H9 (cell line): ENCODE measurements around the gene BCAR1. TPM values are rescaled to one million over a fixed set of nuclear protein-coding genes. Genes with fewer than 3 reads are reported as not detected.

Experiments
- DNase-seq: peaks from one replicate; pipeline ENCODE4 v3.0.0-alpha.2; 2017
- H2AFZ ChIP-seq: one replicate; pipeline ENCODE4 v1.6.1; 2013; ENCODE audit warnings: mild to moderate bottlenecking, low read length, control low read depth, moderate library complexity
- H2AK5ac ChIP-seq: 2 replicates; pipeline ENCODE4 v1.6.1; 2013; ENCODE audit warnings: low read length, control low read depth, mixed read lengths; ENCODE audit not compliant: insufficient read length
- H2BK120ac ChIP-seq: one replicate; pipeline ENCODE4 v1.6.1; 2013; ENCODE audit warnings: low read depth, mild to moderate bottlenecking, low read length, control low read depth, inconsistent platforms; ENCODE audit not compliant: poor library complexity, severe bottlenecking
- H2BK12ac ChIP-seq: 2 replicates; pipeline ENCODE4 v1.6.1; 2013; ENCODE audit warnings: low read length, control low read depth, mixed read lengths, low read depth; ENCODE audit not compliant: insufficient read length
- H2BK15ac ChIP-seq: 2 replicates; pipeline ENCODE4 v1.6.1; 2013; ENCODE audit warnings: low read depth, low read length, control low read depth
- H2BK20ac ChIP-seq: one replicate; pipeline ENCODE4 v1.6.1; 2013; ENCODE audit warnings: low read depth, mild to moderate bottlenecking, low read length, control low read depth, inconsistent platforms; ENCODE audit not compliant: poor library complexity, severe bottlenecking
- H2BK5ac ChIP-seq: 2 replicates; pipeline ENCODE4 v1.6.1; 2013; ENCODE audit warnings: low read length, control low read depth, mixed read lengths; ENCODE audit not compliant: insufficient read length
- H3K14ac ChIP-seq: 2 replicates; pipeline ENCODE4 v1.6.1; 2013; ENCODE audit warnings: low read length, control low read depth; ENCODE audit not compliant: insufficient read depth
- H3K18ac ChIP-seq: 2 replicates; pipeline ENCODE4 v1.6.1; 2013; ENCODE audit warnings: low read depth, mild to moderate bottlenecking, mixed read lengths, low read length, control low read depth; ENCODE audit not compliant: insufficient read length
- H3K23ac ChIP-seq: 2 replicates; pipeline ENCODE4 v1.6.1; 2013; ENCODE audit warnings: low read length, control low read depth, mixed read lengths, low read depth; ENCODE audit not compliant: insufficient read length
- H3K23me2 ChIP-seq: 2 replicates; pipeline ENCODE4 v1.6.1; 2013; ENCODE audit warnings: low read depth, mild to moderate bottlenecking, mixed read lengths, low read length, control low read depth; ENCODE audit not compliant: insufficient read length, poor library complexity, severe bottlenecking
- H3K27ac ChIP-seq: 2 replicates; pipeline ENCODE4 v1.5.1; 2013; ENCODE audit warnings: low read length, control low read depth, mixed read lengths, low read depth; ENCODE audit not compliant: insufficient read length
- H3K27me3 ChIP-seq: 2 replicates; pipeline ENCODE4 v1.6.1; 2013; ENCODE audit warnings: low read length, control low read depth, inconsistent platforms; ENCODE audit not compliant: insufficient read depth
- H3K4ac ChIP-seq: 2 replicates; pipeline ENCODE4 v1.6.1; 2013; ENCODE audit warnings: low read depth, mild to moderate bottlenecking, control low read depth, inconsistent platforms, low read length, moderate library complexity
- H3K4me1 ChIP-seq: 2 replicates; pipeline ENCODE4 v1.6.1; 2013; ENCODE audit warnings: low read length, control low read depth, inconsistent platforms; ENCODE audit not compliant: insufficient read depth
- H3K4me2 ChIP-seq: 2 replicates; pipeline ENCODE4 v1.6.1; 2013; ENCODE audit warnings: low read length, control low read depth, mixed read lengths; ENCODE audit not compliant: insufficient read length, insufficient read depth
- H3K56ac ChIP-seq: 2 replicates; pipeline ENCODE4 v1.6.1; 2013; ENCODE audit warnings: low read depth, mild to moderate bottlenecking, mixed read lengths, low read length, control low read depth; ENCODE audit not compliant: insufficient read length
- H3K79me1 ChIP-seq: 2 replicates; pipeline ENCODE4 v1.6.1; 2013; ENCODE audit warnings: low read depth, mild to moderate bottlenecking, moderate library complexity, low read length, control low read depth, inconsistent platforms; ENCODE audit not compliant: insufficient read depth, poor library complexity, severe bottlenecking
- H3K79me2 ChIP-seq: 2 replicates; pipeline ENCODE4 v1.6.1; 2013; ENCODE audit warnings: low read length, control low read depth, inconsistent platforms; ENCODE audit not compliant: insufficient read depth
- H3K9ac ChIP-seq: 2 replicates; pipeline ENCODE4 v1.6.1; 2013; ENCODE audit warnings: low read length, control low read depth, mixed read lengths; ENCODE audit not compliant: insufficient read length; ENCODE audit errors: extremely low read depth
- H3K9me3 ChIP-seq: one replicate; pipeline ENCODE4 v1.6.1; 2013; ENCODE audit warnings: low read depth, low read length, inconsistent platforms; ENCODE audit not compliant: control insufficient read depth
- H3T11ph ChIP-seq: one replicate; pipeline ENCODE4 v1.6.1; 2013; ENCODE audit warnings: mild to moderate bottlenecking, low read length, control low read depth, inconsistent platforms
- H4K20me1 ChIP-seq: one replicate; pipeline ENCODE4 v1.6.1; 2013; ENCODE audit not compliant: control insufficient read depth, insufficient read length, insufficient read depth
- H4K5ac ChIP-seq: 2 replicates; pipeline ENCODE4 v1.6.1; 2013; ENCODE audit warnings: low read depth, mild to moderate bottlenecking, mixed read lengths, low read length, control low read depth; ENCODE audit not compliant: insufficient read length
- H4K8ac ChIP-seq: replicated peaks from 2 replicates; pipeline ENCODE4 v1.6.1; 2013; ENCODE audit warnings: low read length, control low read depth, mixed read lengths, low read depth; ENCODE audit not compliant: insufficient read length
- H4K91ac ChIP-seq: 2 replicates; pipeline ENCODE4 v1.6.1; 2013; ENCODE audit warnings: low read depth, mild to moderate bottlenecking, moderate library complexity, mixed read lengths, low read length, control low read depth; ENCODE audit not compliant: insufficient read length
- H3K27ac Mint-ChIP-seq, 3 experiments: 2 replicates in 2 of 3; 3 replicates in 1 of 3; pipeline ENCODE4 v1.8.0; 2020 to 2021; ENCODE audit warnings: mixed read lengths in 3 of 3, mild to moderate bottlenecking in 1 of 3, moderate library complexity in 1 of 3
- H3K27me3 Mint-ChIP-seq: 2 replicates; pipeline ENCODE4 v1.8.0; 2021; ENCODE audit warnings: low read depth, mild to moderate bottlenecking, moderate library complexity, mixed read lengths
- H3K36me3 Mint-ChIP-seq, 3 experiments: 2 replicates in 2 of 3; 3 replicates in 1 of 3; pipeline ENCODE4 v1.8.0; 2020 to 2021; ENCODE audit warnings: low read depth in 3 of 3, mixed read lengths in 3 of 3; ENCODE audit not compliant: insufficient read depth in 1 of 3
- H3K4me1 Mint-ChIP-seq, 2 experiments: 2 replicates each; pipeline ENCODE4 v1.8.0; 2020; ENCODE audit warnings: mixed read lengths in 2 of 2
- H3K4me3 Mint-ChIP-seq, 2 experiments: 2 replicates in 1 of 2; 3 replicates in 1 of 2; pipeline ENCODE4 v1.8.0; 2020 to 2021; ENCODE audit warnings: mild to moderate bottlenecking in 2 of 2, mixed read lengths in 2 of 2, moderate library complexity in 1 of 2
- H3K9me3 Mint-ChIP-seq, 2 experiments: 2 replicates in 1 of 2; 3 replicates in 1 of 2; pipeline ENCODE4 v1.8.0; 2020; ENCODE audit warnings: mild to moderate bottlenecking in 2 of 2, mixed read lengths in 2 of 2, moderate library complexity in 1 of 2
- WGBS: extraction: QIAGEN DNeasy Blood & Tissue Kit; methylation state at CpG from one replicate; pipeline ENCODE4 v1.1.7; 2013; ENCODE audit warnings: missing lambda C conversion rate, low lambda C conversion rate, mixed read lengths; ENCODE audit not compliant: insufficient read length; ENCODE audit errors: extremely low coverage; 5-methylcytosine and 5-hydroxymethylcytosine counted together
- total RNA-seq: library from RNA; stranded (reverse); gene quantifications from 2 replicates; pipeline ENCODE4 v1.2.1, GENCODE V29; 2021
- TF ChIP-seq, protein P1 (sequence below): fragments of 200-600 bp; sonication (generic); conservative IDR thresholded peaks from 3 replicates; pipeline ENCODE4 v1.8.0; 2021; ENCODE audit warnings: antibody characterized with exemption, mild to moderate bottlenecking

The BCAR1 gene
- total RNA-seq, 1 experiment from 2014 or later = 97.1 TPM

DNA sequence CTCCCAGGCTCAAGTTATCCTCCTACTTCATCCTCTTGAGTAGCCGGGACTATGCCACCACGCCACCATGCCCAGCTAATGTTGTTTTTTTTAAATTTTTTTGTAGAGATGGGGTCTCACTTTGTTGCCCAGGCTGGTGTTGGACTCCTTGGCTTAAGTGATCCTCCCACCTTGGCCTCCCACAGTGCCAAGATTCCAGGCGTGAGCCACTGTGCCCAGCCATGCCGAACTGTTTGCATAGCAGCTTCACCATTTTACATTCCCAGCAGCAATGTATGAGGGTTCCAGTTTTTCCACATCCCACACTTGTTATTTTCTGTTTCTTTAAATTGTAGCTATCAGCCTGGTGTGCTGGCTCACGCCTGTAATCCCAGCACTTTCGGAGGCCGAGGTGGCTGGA is 34.8 kb downstream of the BCAR1 start:
- H2BK120ac ChIP-seq = no peak overlapping the region
- H4K20me1 ChIP-seq = no peaks in the 10 kb centered on the region
- H3K79me1 ChIP-seq = no peaks in the 10 kb centered on the region
- no peaks in the 10 kb centered on the region for H3K79me2 ChIP-seq
- Mint-ChIP-seq H3K27ac (no peak overlapping the region), H3K36me3 (no peaks in the 10 kb centered on the region), H3K4me1 (peaks cover 7 to 18% of the 10 kb centered on the region in 2 experiments), H3K9me3 (no peaks in the 10 kb centered on the region), H3K27me3 (no peaks in the 10 kb centered on the region; the same call in 1 of the 2 replicates), H3K4me3 (no peak overlapping the region)
- H3K27me3 ChIP-seq = no peaks in the 10 kb centered on the region
- H3K4ac ChIP-seq = no peak overlapping the region
- no CpG with 5 or more reads among the region's 7 CpGs for WGBS
- no peaks in the 10 kb centered on the region for H3K9me3 ChIP-seq
- DNase-seq = no peak
- TF ChIP-seq, protein P1, sequence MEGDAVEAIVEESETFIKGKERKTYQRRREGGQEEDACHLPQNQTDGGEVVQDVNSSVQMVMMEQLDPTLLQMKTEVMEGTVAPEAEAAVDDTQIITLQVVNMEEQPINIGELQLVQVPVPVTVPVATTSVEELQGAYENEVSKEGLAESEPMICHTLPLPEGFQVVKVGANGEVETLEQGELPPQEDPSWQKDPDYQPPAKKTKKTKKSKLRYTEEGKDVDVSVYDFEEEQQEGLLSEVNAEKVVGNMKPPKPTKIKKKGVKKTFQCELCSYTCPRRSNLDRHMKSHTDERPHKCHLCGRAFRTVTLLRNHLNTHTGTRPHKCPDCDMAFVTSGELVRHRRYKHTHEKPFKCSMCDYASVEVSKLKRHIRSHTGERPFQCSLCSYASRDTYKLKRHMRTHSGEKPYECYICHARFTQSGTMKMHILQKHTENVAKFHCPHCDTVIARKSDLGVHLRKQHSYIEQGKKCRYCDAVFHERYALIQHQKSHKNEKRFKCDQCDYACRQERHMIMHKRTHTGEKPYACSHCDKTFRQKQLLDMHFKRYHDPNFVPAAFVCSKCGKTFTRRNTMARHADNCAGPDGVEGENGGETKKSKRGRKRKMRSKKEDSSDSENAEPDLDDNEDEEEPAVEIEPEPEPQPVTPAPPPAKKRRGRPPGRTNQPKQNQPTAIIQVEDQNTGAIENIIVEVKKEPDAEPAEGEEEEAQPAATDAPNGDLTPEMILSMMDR = no peak
- no peak overlapping the region for H3K14ac ChIP-seq
- no peak overlapping the region for H2AFZ ChIP-seq
- H3K9ac ChIP-seq = no peak overlapping the region
- no peak overlapping the region for H3K56ac ChIP-seq
- H2BK15ac ChIP-seq = no peak overlapping the region
- H3K4me1 ChIP-seq = no peaks in the 10 kb centered on the region
- no peak overlapping the region for H3K27ac ChIP-seq
- H3K18ac ChIP-seq = no peak overlapping the region
- H3K23ac ChIP-seq = no peak overlapping the region
- H2BK12ac ChIP-seq = no peak overlapping the region
- H2BK20ac ChIP-seq = no peak overlapping the region
- H3K23me2 ChIP-seq = no peaks in the 10 kb centered on the region
- no peak overlapping the region for H2BK5ac ChIP-seq
- no peak overlapping the region for H3K4me2 ChIP-seq
- no peak overlapping the region for H3T11ph ChIP-seq
- H4K91ac ChIP-seq = no peak overlapping the region
- no peak overlapping the region for H4K8ac ChIP-seq
- H2AK5ac ChIP-seq = no peak overlapping the region
- H4K5ac ChIP-seq = no peak overlapping the region
